HepG2 (cell line): Measurements from ENCODE around the gene PSENEN. TPM values are rescaled to one million over a fixed set of nuclear protein-coding genes. Genes with fewer than 3 reads are reported as not detected.
A peak's percentile ranks its signal among the peaks of the same experiment; 100 is the strongest.

Experiments
- AKAP8 ChIP-seq: sonication (generic); formaldehyde crosslinking; IDR thresholded peaks from 2 replicates; pipeline ENCODE4 v1.5.1; 2020; ENCODE audit warnings: mild to moderate bottlenecking, missing genetic modification reagents
- ATF3 ChIP-seq: sonication (generic); formaldehyde crosslinking; IDR thresholded peaks from 2 replicates; pipeline ENCODE4 v1.4.0; 2020; ENCODE audit warnings: missing genetic modification reagents
- ELF4 ChIP-seq: sonication (generic); formaldehyde crosslinking; IDR thresholded peaks from 2 replicates; pipeline ENCODE4 v1.5.0; 2020; ENCODE audit warnings: missing genetic modification reagents, mild to moderate bottlenecking, moderate library complexity, borderline replicate concordance
- ETV5 ChIP-seq: IDR thresholded peaks from 2 replicates; pipeline ENCODE4 v1.6.1; 2018; ENCODE audit warnings: missing biosample characterization, missing genetic modification reagents, inconsistent platforms, borderline replicate concordance
- GABPB1 ChIP-seq: IDR thresholded peaks from 2 replicates; pipeline ENCODE4 v1.6.1; 2016; ENCODE audit warnings: mild to moderate bottlenecking, missing genetic modification reagents, moderate library complexity, missing compliant biosample characterization
- GZF1 ChIP-seq: sonication (generic); formaldehyde crosslinking; IDR thresholded peaks from 2 replicates; pipeline ENCODE4 v1.5.1; 2020; ENCODE audit warnings: mild to moderate bottlenecking, missing genetic modification reagents
- PHF20 ChIP-seq: sonication (generic); formaldehyde crosslinking; IDR thresholded peaks from 2 replicates; pipeline ENCODE4 v1.5.0; 2020; ENCODE audit warnings: mild to moderate bottlenecking, missing genetic modification reagents
- PITX1 ChIP-seq: sonication (generic); formaldehyde crosslinking; IDR thresholded peaks from 2 replicates; pipeline ENCODE4 v1.5.1; 2020; ENCODE audit warnings: mild to moderate bottlenecking, missing genetic modification reagents
- SAP130 ChIP-seq: IDR thresholded peaks from 2 replicates; pipeline ENCODE4 v1.6.1; 2016; ENCODE audit warnings: low read depth
- SMAD3 ChIP-seq: sonication (generic); formaldehyde crosslinking; IDR thresholded peaks from 2 replicates; pipeline ENCODE4 v1.4.0; 2020; ENCODE audit warnings: missing genetic modification reagents
- SRY ChIP-seq: sonication (generic); formaldehyde crosslinking; IDR thresholded peaks from 2 replicates; pipeline ENCODE4 v1.8.0; 2022; ENCODE audit warnings: mild to moderate bottlenecking, missing genetic modification reagents
- TAF1 ChIP-seq: sonication (generic); formaldehyde crosslinking; IDR thresholded peaks from 2 replicates; pipeline ENCODE4 v1.4.0; 2020; ENCODE audit warnings: missing genetic modification reagents
- TBX2 ChIP-seq: sonication (generic); formaldehyde crosslinking; IDR thresholded peaks from 2 replicates; pipeline ENCODE4 v1.5.0; 2020; ENCODE audit warnings: missing genetic modification reagents, mild to moderate bottlenecking, borderline replicate concordance
- ZFX ChIP-seq: sonication (generic); formaldehyde crosslinking; IDR thresholded peaks from 2 replicates; pipeline ENCODE4 v1.4.0; 2020; ENCODE audit warnings: mild to moderate bottlenecking, low read depth, missing genetic modification reagents, moderate library complexity
- ZFY ChIP-seq: sonication (generic); formaldehyde crosslinking; IDR thresholded peaks from 2 replicates; pipeline ENCODE4 v1.4.0; 2020; ENCODE audit warnings: missing genetic modification reagents
- ZMYM2 ChIP-seq: sonication (generic); formaldehyde crosslinking; IDR thresholded peaks from 2 replicates; pipeline ENCODE4 v1.8.0; 2022; ENCODE audit warnings: mild to moderate bottlenecking, missing genetic modification reagents
- ZNF136 ChIP-seq: sonication (generic); formaldehyde crosslinking; IDR thresholded peaks from 2 replicates; pipeline ENCODE4 v1.8.1; 2022; ENCODE audit warnings: low read depth, mild to moderate bottlenecking, moderate library complexity, missing genetic modification reagents
- ZNF225 ChIP-seq: sonication (generic); formaldehyde crosslinking; IDR thresholded peaks from 2 replicates; pipeline ENCODE4 v1.4.0; 2020; ENCODE audit warnings: mild to moderate bottlenecking, missing genetic modification reagents
- ZNF547 ChIP-seq: sonication (generic); formaldehyde crosslinking; IDR thresholded peaks from 2 replicates; pipeline ENCODE4 v1.5.1; 2020; ENCODE audit warnings: mild to moderate bottlenecking, missing genetic modification reagents
- polyA plus RNA-seq, 8 experiments: library from polyadenylated mRNA; depleted of rRNA in 3 of 8; stranded (reverse) in 7 of 8; unstranded in 1 of 8; fragments of >200 nt; fragmentation: Illumina TruSeq in 4 of 8; extraction: Trizol in 4 of 8; gene quantifications; 2 replicates each; pipeline versions ENCODE4 v1.2.1 to v1.2.3, GENCODE V29; 2011 to 2016; ENCODE audit warnings: low read depth in 4 of 8, missing spikeins in 1 of 8, mixed read lengths in 1 of 8; ENCODE audit not compliant: insufficient read depth in 1 of 8
- total RNA-seq, 5 experiments: library from RNA; depleted of rRNA; stranded (reverse); fragments of >200 nt; fragmentation: Illumina TruSeq; extraction: Trizol; gene quantifications; 2 replicates each; pipeline ENCODE4 v1.2.3, GENCODE V29; 2016; ENCODE audit warnings: low read depth in 1 of 5
- TF ChIP-seq, protein P1 (sequence below): sonication (generic); formaldehyde crosslinking; conservative IDR thresholded peaks from 2 replicates; pipeline ENCODE4 v1.8.0; 2022; ENCODE audit warnings: mild to moderate bottlenecking, moderate library complexity, missing genetic modification reagents
- TF ChIP-seq, protein P2 (sequence below): sonication (generic); formaldehyde crosslinking; IDR thresholded peaks from 2 replicates; pipeline ENCODE4 v1.5.1; 2020; ENCODE audit warnings: missing genetic modification reagents, mild to moderate bottlenecking, borderline replicate concordance
- TF ChIP-seq, protein P3 (sequence below): sonication (generic); formaldehyde crosslinking; IDR thresholded peaks from 2 replicates; pipeline ENCODE4 v1.5.0; 2020; ENCODE audit warnings: mild to moderate bottlenecking, missing genetic modification reagents, borderline replicate concordance

Gene PSENEN
- total and polyA plus RNA-seq, 2 of the 13 experiments (the other 11 are each of a cell fraction or from before 2014, with no cell fraction given) = 16.9 to 34.2 TPM

DNA sequence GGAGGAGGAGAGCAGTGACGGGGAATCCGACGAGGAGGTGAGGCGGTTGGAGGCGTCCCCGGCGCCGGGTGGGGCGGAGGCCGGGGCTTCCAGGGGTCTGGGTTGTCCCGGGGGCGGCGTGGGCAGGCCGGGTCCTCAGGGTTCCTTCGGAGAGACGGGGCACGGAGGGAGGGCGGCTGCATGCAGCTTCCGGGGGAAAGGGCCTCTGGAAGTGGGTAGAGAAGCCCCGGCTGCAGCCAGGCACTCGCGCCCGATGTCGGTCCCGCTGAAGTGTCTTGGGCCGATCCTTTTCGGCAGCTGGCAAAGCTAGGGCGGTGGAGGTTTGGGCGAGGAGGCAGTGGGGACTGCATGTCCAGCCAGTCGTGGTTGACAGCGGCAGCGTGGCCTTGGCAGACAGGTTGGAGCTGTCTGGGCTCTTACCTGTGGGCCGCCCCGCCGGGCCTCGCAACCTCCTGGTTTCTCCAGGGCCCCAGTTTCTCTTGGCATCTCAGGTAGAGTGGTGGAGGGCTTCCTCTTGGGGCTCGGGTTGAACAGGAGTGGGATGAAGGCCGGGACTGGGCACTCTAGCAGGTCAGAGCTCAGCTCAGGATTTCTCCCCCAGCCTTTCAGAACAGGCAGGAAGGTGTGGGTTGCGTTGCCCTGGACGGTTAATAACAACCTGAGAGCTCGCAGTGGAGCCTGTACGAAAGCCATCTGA is 27.0 kb upstream of the PSENEN start (continued):
- TF ChIP-seq, protein P1, sequence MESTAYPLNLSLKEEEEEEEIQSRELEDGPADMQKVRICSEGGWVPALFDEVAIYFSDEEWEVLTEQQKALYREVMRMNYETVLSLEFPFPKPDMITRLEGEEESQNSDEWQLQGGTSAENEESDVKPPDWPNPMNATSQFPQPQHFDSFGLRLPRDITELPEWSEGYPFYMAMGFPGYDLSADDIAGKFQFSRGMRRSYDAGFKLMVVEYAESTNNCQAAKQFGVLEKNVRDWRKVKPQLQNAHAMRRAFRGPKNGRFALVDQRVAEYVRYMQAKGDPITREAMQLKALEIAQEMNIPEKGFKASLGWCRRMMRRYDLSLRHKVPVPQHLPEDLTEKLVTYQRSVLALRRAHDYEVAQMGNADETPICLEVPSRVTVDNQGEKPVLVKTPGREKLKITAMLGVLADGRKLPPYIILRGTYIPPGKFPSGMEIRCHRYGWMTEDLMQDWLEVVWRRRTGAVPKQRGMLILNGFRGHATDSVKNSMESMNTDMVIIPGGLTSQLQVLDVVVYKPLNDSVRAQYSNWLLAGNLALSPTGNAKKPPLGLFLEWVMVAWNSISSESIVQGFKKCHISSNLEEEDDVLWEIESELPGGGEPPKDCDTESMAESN (CRISPR knock-in tag) = no peak
- TF ChIP-seq TAF1 (CRISPR knock-in tag) (peak; percentile 8; the same call in 1 of the 2 replicates), GABPB1 (peak; percentile 57), ZFX (peak; percentile 34; the same call in 1 of the 2 replicates), PHF20 (no peak), SMAD3 (no peak), ZFY (CRISPR knock-in tag) (peak; percentile 13; the same call in 1 of the 2 replicates), TBX2 (CRISPR knock-in tag) (peak; percentile 38; the same call in 1 of the 2 replicates), ZMYM2 (no peak), SAP130 (CRISPR knock-in tag) (0 out of 2 replicates have a peak, but pooled peaks have one; percentile 11), ELF4 (CRISPR knock-in tag) (no peak), ZNF136 (peak; percentile 57; the same call in 1 of the 2 replicates), PITX1 (CRISPR knock-in tag) (0 out of 2 replicates have a peak, but pooled peaks have one; percentile 24), SRY (0 out of 2 replicates have a peak, but pooled peaks have one; percentile 27), ZNF547 (peak; percentile 71; the same call in 1 of the 2 replicates), ATF3 (CRISPR knock-in tag) (no peak), AKAP8 (CRISPR knock-in tag) (no peak), ZNF225 (CRISPR knock-in tag) (peak; percentile 59; the same call in 1 of the 2 replicates), ETV5 (CRISPR knock-in tag) (0 out of 2 replicates have a peak, but pooled peaks have one; percentile 7), GZF1 (CRISPR knock-in tag) (0 out of 2 replicates have a peak, but pooled peaks have one; percentile 39)
- TF ChIP-seq, protein P2, sequence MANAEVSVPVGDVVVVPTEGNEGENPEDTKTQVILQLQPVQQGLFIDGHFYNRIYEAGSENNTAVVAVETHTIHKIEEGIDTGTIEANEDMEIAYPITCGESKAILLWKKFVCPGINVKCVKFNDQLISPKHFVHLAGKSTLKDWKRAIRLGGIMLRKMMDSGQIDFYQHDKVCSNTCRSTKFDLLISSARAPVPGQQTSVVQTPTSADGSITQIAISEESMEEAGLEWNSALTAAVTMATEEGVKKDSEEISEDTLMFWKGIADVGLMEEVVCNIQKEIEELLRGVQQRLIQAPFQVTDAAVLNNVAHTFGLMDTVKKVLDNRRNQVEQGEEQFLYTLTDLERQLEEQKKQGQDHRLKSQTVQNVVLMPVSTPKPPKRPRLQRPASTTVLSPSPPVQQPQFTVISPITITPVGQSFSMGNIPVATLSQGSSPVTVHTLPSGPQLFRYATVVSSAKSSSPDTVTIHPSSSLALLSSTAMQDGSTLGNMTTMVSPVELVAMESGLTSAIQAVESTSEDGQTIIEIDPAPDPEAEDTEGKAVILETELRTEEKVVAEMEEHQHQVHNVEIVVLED (CRISPR knock-in tag) = 0 out of 2 replicates have a peak, but pooled peaks have one; percentile 8
- TF ChIP-seq, protein P3, sequence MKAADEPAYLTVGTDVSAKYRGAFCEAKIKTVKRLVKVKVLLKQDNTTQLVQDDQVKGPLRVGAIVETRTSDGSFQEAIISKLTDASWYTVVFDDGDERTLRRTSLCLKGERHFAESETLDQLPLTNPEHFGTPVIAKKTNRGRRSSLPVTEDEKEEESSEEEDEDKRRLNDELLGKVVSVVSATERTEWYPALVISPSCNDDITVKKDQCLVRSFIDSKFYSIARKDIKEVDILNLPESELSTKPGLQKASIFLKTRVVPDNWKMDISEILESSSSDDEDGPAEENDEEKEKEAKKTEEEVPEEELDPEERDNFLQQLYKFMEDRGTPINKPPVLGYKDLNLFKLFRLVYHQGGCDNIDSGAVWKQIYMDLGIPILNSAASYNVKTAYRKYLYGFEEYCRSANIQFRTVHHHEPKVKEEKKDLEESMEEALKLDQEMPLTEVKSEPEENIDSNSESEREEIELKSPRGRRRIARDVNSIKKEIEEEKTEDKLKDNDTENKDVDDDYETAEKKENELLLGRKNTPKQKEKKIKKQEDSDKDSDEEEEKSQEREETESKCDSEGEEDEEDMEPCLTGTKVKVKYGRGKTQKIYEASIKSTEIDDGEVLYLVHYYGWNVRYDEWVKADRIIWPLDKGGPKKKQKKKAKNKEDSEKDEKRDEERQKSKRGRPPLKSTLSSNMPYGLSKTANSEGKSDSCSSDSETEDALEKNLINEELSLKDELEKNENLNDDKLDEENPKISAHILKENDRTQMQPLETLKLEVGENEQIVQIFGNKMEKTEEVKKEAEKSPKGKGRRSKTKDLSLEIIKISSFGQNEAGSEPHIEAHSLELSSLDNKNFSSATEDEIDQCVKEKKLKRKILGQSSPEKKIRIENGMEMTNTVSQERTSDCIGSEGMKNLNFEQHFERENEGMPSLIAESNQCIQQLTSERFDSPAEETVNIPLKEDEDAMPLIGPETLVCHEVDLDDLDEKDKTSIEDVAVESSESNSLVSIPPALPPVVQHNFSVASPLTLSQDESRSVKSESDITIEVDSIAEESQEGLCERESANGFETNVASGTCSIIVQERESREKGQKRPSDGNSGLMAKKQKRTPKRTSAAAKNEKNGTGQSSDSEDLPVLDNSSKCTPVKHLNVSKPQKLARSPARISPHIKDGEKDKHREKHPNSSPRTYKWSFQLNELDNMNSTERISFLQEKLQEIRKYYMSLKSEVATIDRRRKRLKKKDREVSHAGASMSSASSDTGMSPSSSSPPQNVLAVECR (CRISPR knock-in tag) = peak; percentile 68
